Measurements from ENCODE around the gene LMTK3.

DNA sequence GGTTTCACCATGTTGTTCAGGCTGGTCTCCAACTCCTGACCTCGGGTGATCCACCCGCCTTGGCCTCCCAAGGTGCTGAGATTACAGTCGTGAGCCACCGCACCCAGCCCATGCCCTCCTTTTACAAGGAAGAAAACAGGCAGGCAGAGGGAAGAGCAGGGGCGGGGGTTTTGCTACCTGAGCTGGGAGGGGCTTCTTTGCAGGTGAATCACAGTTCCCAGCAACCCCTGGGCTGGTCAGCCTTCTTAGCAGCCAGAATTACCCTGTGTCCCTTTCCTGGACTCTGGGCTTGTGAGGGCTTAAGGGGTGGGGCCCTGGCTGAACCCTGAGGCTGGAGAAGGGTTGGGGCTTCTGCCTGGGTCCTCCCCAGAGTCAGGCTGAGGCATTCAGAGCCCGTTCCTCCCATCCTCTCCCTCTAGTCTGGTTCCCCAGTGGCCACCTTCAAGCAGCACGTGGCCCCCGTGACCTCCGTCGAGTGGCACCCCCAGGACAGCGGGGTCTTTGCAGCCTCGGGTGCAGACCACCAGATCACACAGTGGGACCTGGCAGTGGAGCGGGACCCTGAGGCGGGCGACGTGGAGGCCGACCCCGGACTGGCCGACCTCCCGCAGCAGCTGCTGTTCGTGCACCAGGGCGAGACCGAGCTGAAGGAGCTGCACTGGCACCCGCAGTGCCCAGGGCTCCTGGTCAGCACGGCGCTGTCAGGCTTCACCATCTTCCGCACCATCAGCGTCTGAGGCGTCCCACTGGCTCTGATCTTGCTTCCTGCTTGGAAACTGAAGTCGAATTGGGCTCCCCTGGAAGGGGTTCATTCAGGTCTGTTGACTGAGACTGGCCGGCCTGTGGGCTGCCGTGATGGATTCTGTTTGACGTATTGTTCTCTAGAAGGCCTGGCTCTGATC, 59.1 kb downstream of the LMTK3 start:
- TF ChIP-seq, protein P1, sequence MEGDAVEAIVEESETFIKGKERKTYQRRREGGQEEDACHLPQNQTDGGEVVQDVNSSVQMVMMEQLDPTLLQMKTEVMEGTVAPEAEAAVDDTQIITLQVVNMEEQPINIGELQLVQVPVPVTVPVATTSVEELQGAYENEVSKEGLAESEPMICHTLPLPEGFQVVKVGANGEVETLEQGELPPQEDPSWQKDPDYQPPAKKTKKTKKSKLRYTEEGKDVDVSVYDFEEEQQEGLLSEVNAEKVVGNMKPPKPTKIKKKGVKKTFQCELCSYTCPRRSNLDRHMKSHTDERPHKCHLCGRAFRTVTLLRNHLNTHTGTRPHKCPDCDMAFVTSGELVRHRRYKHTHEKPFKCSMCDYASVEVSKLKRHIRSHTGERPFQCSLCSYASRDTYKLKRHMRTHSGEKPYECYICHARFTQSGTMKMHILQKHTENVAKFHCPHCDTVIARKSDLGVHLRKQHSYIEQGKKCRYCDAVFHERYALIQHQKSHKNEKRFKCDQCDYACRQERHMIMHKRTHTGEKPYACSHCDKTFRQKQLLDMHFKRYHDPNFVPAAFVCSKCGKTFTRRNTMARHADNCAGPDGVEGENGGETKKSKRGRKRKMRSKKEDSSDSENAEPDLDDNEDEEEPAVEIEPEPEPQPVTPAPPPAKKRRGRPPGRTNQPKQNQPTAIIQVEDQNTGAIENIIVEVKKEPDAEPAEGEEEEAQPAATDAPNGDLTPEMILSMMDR (IDR thresholded peaks at IDR 0.05), result no peak
- no peak for TF ChIP-seq POLR2A (IDR thresholded peaks at IDR 0.05)
